Suprapubic skin (tissue), 4 donors: Measurements from ENCODE around the gene NKAIN4.

Experiments
- POLR2A ChIP-seq, 2 donors: fragments of 450-650 bp; IDR thresholded peaks; one replicate each; pipeline ENCODE4 v1.6.1; 2017; ENCODE audit warnings: antibody characterized with exemption in 2 of 2, mild to moderate bottlenecking in 2 of 2, moderate library complexity in 2 of 2
- POLR2AphosphoS5 ChIP-seq, 3 donors: sonication (generic); formaldehyde crosslinking; IDR thresholded peaks; one replicate each; pipeline ENCODE4 v1.6.1; 2017; ENCODE audit warnings: antibody characterized with exemption in 3 of 3
- TF ChIP-seq, protein P1 (sequence below), 2 donors: fragments of 200-600 bp in 1 of 2; fragments of 450-650 bp in 1 of 2; sonication (generic) in 1 of 2; IDR thresholded peaks; one replicate each; pipeline ENCODE4 v1.5.1; 2016 to 2019; ENCODE audit warnings: antibody characterized with exemption in 2 of 2, mild to moderate bottlenecking in 1 of 2, moderate library complexity in 1 of 2

DNA sequence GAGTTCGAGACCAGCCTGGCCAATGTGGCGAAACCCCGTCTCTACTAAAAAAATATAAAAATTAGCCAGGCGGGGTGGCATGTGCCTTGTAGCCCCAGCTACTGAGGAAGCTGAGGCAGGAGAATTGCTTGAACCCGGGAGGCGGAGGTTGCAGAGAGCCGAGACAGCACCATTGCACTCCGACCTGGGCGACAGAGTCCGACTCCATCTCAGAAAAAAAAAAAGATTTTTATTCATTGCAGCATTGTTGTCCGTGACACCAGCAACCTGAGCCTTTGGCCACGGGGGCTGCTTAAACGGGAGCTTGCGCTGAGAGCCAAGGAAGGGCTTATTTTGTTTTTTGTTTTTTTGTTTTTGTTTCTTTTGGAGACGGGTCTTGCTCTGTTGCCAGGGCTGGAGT is 25.7 kb upstream of the NKAIN4 start:
- TF ChIP-seq POLR2A (IDR thresholded peaks at IDR 0.05) (no peak), POLR2AphosphoS5 (IDR thresholded peaks at IDR 0.05) (no peak)
- TF ChIP-seq, protein P1, sequence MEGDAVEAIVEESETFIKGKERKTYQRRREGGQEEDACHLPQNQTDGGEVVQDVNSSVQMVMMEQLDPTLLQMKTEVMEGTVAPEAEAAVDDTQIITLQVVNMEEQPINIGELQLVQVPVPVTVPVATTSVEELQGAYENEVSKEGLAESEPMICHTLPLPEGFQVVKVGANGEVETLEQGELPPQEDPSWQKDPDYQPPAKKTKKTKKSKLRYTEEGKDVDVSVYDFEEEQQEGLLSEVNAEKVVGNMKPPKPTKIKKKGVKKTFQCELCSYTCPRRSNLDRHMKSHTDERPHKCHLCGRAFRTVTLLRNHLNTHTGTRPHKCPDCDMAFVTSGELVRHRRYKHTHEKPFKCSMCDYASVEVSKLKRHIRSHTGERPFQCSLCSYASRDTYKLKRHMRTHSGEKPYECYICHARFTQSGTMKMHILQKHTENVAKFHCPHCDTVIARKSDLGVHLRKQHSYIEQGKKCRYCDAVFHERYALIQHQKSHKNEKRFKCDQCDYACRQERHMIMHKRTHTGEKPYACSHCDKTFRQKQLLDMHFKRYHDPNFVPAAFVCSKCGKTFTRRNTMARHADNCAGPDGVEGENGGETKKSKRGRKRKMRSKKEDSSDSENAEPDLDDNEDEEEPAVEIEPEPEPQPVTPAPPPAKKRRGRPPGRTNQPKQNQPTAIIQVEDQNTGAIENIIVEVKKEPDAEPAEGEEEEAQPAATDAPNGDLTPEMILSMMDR (IDR thresholded peaks at IDR 0.05) = no peak
